Measurements from ENCODE around the gene PKIB. TPM values are rescaled to one million over a fixed set of nuclear protein-coding genes. Genes with fewer than 3 reads are reported as not detected.

The PKIB gene
- total RNA-seq, 1 donor from 2014 or later = 15.3 TPM

GRCh38 chr6:122621638-122622037 is 11.4 kb downstream of the PKIB start:
- DNase-seq (ENCODE audit: low read depth) = no peak
- H3K27me3 ChIP-seq (ENCODE audit: control insufficient read depth, insufficient read depth, low read length) = no peaks in the 10 kb centered on the region
- H3K4me3 ChIP-seq (ENCODE audit: low read depth, low read length) = no peak overlapping the region
- no peak for TF ChIP-seq CTCF (IDR thresholded peaks at IDR 0.05; ENCODE audit: insufficient read depth, low read length, poor library complexity, severe bottlenecking)
- no peaks in the 10 kb centered on the region for H3K36me3 ChIP-seq (ENCODE audit: control insufficient read depth, insufficient read depth, low read length)

GRCh38 chr6:122622479-122622878 is 12.3 kb downstream of the PKIB start:
- no peaks in the 10 kb centered on the region for H3K27me3 ChIP-seq (ENCODE audit: control insufficient read depth, insufficient read depth, low read length)
- no peak overlapping the region for H3K4me3 ChIP-seq (ENCODE audit: low read depth, low read length)
- no peaks in the 10 kb centered on the region for H3K36me3 ChIP-seq (ENCODE audit: control insufficient read depth, insufficient read depth, low read length)
- no peak for TF ChIP-seq CTCF (IDR thresholded peaks at IDR 0.05; ENCODE audit: insufficient read depth, low read length, poor library complexity, severe bottlenecking)
- DNase-seq (ENCODE audit: low read depth) = no peak

- H3K36me3 ChIP-seq (ENCODE audit: control insufficient read depth, insufficient read depth, low read length) = no peaks in the 10 kb centered on the region
- no peak for DNase-seq (ENCODE audit: low read depth)
- no peak for TF ChIP-seq CTCF (IDR thresholded peaks at IDR 0.05; ENCODE audit: insufficient read depth, low read length, poor library complexity, severe bottlenecking)
- no peak overlapping the region for H3K4me3 ChIP-seq (ENCODE audit: low read depth, low read length)
- H3K27me3 ChIP-seq (ENCODE audit: control insufficient read depth, insufficient read depth, low read length) = no peaks in the 10 kb centered on the region
These were observed 13.1 kb downstream of the PKIB start for GRCh38 chr6:122623279-122623678.

GRCh38 chr6:122624853-122625252 is 14.6 kb downstream of the PKIB start:
- no peak for TF ChIP-seq CTCF (IDR thresholded peaks at IDR 0.05; ENCODE audit: insufficient read depth, low read length, poor library complexity, severe bottlenecking)

GRCh38 chr6:122628714-122629113 is 18.5 kb downstream of the PKIB start:
- DNase-seq (ENCODE audit: low read depth) = no peak
- H3K4me3 ChIP-seq (ENCODE audit: low read depth, low read length) = no peak overlapping the region
- no peak for TF ChIP-seq CTCF (IDR thresholded peaks at IDR 0.05; ENCODE audit: insufficient read depth, low read length, poor library complexity, severe bottlenecking)
- no peaks in the 10 kb centered on the region for H3K36me3 ChIP-seq (ENCODE audit: control insufficient read depth, insufficient read depth, low read length)
- H3K27me3 ChIP-seq (ENCODE audit: control insufficient read depth, insufficient read depth, low read length) = no peaks in the 10 kb centered on the region

More at GRCh38 chr6:122624853-122625252, 14.6 kb downstream of the PKIB start:
- Histone ChIP-seq H3K27me3 (ENCODE audit: control insufficient read depth, insufficient read depth, low read length) (no peaks in the 10 kb centered on the region), H3K4me3 (ENCODE audit: low read depth, low read length) (no peak overlapping the region), H3K36me3 (ENCODE audit: control insufficient read depth, insufficient read depth, low read length) (no peaks in the 10 kb centered on the region)
- no peak for DNase-seq (ENCODE audit: low read depth)

- TF ChIP-seq CTCF (IDR thresholded peaks at IDR 0.05; ENCODE audit: insufficient read depth, low read length, poor library complexity, severe bottlenecking) = no peak
- H3K36me3 ChIP-seq (ENCODE audit: control insufficient read depth, insufficient read depth, low read length) = peaks cover 1% of the 10 kb centered on the region
- no peak overlapping the region for H3K4me3 ChIP-seq (ENCODE audit: low read depth, low read length)
- no peaks in the 10 kb centered on the region for H3K27me3 ChIP-seq (ENCODE audit: control insufficient read depth, insufficient read depth, low read length)
- no peak for DNase-seq (ENCODE audit: low read depth)
These were observed 21.5 kb downstream of the PKIB start for GRCh38 chr6:122631571-122632249.

Data from kidney epithelial cell (primary cell).